Measurements from ENCODE around the gene HOXD9. TPM values are rescaled to one million over a fixed set of nuclear protein-coding genes. Genes with fewer than 3 reads are reported as not detected.

The HOXD9 gene
- total and polyA plus RNA-seq, 2 donors (not counting 3 experiments of a cell fraction or from before 2014, with no cell fraction given): 1.9 to 3.5 TPM

GRCh38 chr2:176120364-176121189 is 1.9 kb upstream of the HOXD9 start:
- H3K4me3 ChIP-seq (replicated peaks in 1 of 3; ENCODE audit: insufficient read depth in 1 of 3, low read depth in 1 of 3, low read length in 3 of 3): no peak overlapping the region
- ChIA-PET CTCF (interaction anchor here (1.4 to 4.7 kb wide), 6 partner anchors 9 to 1044 kb away, joined by 3 to 28 read pairs (median 8); no protein-coding TSS in a partner anchor), POLR2A (interaction anchor here (0.7 kb wide), 2 partner anchors 516 to 952 kb away, joined by 3 read pairs; partner anchors contain the start of gene ATF2)
- BruUV-seq (replicated peaks): no TSS peak
- H3K9ac ChIP-seq (replicated peaks; ENCODE audit: extremely low read depth, insufficient read depth, low read length): no peak overlapping the region
- no peaks in the 10 kb centered on the region for H3K79me2 ChIP-seq (ENCODE audit: control insufficient read depth, insufficient read depth, low read length)
- DNase-seq (ENCODE audit: low read depth, low spot score) (no peak), FAIRE-seq (no peak)
- H4K20me1 ChIP-seq (replicated peaks; ENCODE audit: control insufficient read depth, extremely low read depth, insufficient read depth, low read length): no peaks in the 10 kb centered on the region
- intact Hi-C loops (cut with micrococcal nuclease) (no loop called here), dilution Hi-C loops (cut with MboI; ENCODE audit: extremely low pct_ligation_motif_present, low sequenced_read_pairs) (no loop called here)
- H3K27me3 ChIP-seq (ENCODE audit: control insufficient read depth in 2 of 2, insufficient read depth in 2 of 2, low read length in 2 of 2): peaks cover 55 to 70% of the 10 kb centered on the region in 2 experiments
- H3K9me3 ChIP-seq (replicated peaks; ENCODE audit: control insufficient read depth, insufficient read depth, low read length): no peaks in the 10 kb centered on the region
- no peaks in the 10 kb centered on the region for H3K36me3 ChIP-seq (ENCODE audit: control insufficient read depth in 2 of 2, extremely low read depth in 1 of 2, insufficient read depth in 2 of 2, low read length in 2 of 2)
- peaks cover 15% of the 10 kb centered on the region for H3K4me1 ChIP-seq (ENCODE audit: control insufficient read depth, extremely low read depth, insufficient read depth, low read length)
- no peak overlapping the region for H3K4me2 ChIP-seq (ENCODE audit: insufficient read depth, low read length)
- no peak overlapping the region for H2AFZ ChIP-seq (ENCODE audit: low read depth, low read length)
- H3K27ac ChIP-seq (ENCODE audit: insufficient read depth, low read depth, low read length): no peak overlapping the region
- H3K9me1 ChIP-seq (replicated peaks; ENCODE audit: control insufficient read depth, extremely low read depth, insufficient read depth, low read length): no peaks in the 10 kb centered on the region
- TF ChIP-seq GATA2 (IDR thresholded peaks at IDR 0.05; ENCODE audit: insufficient read depth, insufficient read length, low read depth, low read length) (no peak), MYC (IDR thresholded peaks at IDR 0.05; ENCODE audit: low read depth, low read length) (no peak), JUN (IDR thresholded peaks at IDR 0.05; ENCODE audit: borderline replicate concordance, insufficient read depth, insufficient read length, low read depth) (no peak), POLR2AphosphoS5 (IDR thresholded peaks at IDR 0.05; ENCODE audit: insufficient read depth, low read depth, low read length) (no peak), MAX (IDR thresholded peaks at IDR 0.05; ENCODE audit: insufficient read depth, insufficient read length) (no peak), FOS (IDR thresholded peaks at IDR 0.05; ENCODE audit: borderline replicate concordance, insufficient read depth, low read length) (no peak), POLR2A (IDR thresholded peaks at IDR 0.05; ENCODE audit: low read depth, low read length) (no peak), EZH2 (IDR thresholded peaks at IDR 0.05; ENCODE audit: borderline replicate concordance, low read depth, low read length, severe bottlenecking) (no peak)
- TF ChIP-seq, protein P1, sequence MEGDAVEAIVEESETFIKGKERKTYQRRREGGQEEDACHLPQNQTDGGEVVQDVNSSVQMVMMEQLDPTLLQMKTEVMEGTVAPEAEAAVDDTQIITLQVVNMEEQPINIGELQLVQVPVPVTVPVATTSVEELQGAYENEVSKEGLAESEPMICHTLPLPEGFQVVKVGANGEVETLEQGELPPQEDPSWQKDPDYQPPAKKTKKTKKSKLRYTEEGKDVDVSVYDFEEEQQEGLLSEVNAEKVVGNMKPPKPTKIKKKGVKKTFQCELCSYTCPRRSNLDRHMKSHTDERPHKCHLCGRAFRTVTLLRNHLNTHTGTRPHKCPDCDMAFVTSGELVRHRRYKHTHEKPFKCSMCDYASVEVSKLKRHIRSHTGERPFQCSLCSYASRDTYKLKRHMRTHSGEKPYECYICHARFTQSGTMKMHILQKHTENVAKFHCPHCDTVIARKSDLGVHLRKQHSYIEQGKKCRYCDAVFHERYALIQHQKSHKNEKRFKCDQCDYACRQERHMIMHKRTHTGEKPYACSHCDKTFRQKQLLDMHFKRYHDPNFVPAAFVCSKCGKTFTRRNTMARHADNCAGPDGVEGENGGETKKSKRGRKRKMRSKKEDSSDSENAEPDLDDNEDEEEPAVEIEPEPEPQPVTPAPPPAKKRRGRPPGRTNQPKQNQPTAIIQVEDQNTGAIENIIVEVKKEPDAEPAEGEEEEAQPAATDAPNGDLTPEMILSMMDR (IDR thresholded peaks at IDR 0.05; ENCODE audit: extremely low read depth in 1 of 2, insufficient read depth in 1 of 2, low read depth in 1 of 2, low read length in 2 of 2): no peak

Measured in endothelial cell of umbilical vein (primary cell).